ENCODE data around the gene PLEKHM1.
A peak's percentile ranks its signal among the peaks of the same experiment; 100 is the strongest.

Gene PLEKHM1

GRCh38 chr17:45398800-45399199, 91.7 kb downstream of the PLEKHM1 start:
- DNase-seq (ENCODE audit: low read depth): no peak

- no peak for DNase-seq (ENCODE audit: low read depth)
These were observed 92.7 kb downstream of the PLEKHM1 start for GRCh38 chr17:45397796-45398195.

GRCh38 chr17:45396496-45397205, 93.9 kb downstream of the PLEKHM1 start:
- DNase-seq (ENCODE audit: low read depth): no peak

GRCh38 chr17:45395569-45396415, 94.7 kb downstream of the PLEKHM1 start:
- DNase-seq (ENCODE audit: low read depth): no peak

- peak; percentile 84 for DNase-seq (ENCODE audit: low read depth)
These were observed 95.5 kb downstream of the PLEKHM1 start for GRCh38 chr17:45394913-45395568.

- no peak for DNase-seq (ENCODE audit: low read depth)
These were observed 96.0 kb downstream of the PLEKHM1 start for GRCh38 chr17:45394564-45394912.

- DNase-seq (ENCODE audit: low read depth): no peak
These were observed 96.4 kb downstream of the PLEKHM1 start for GRCh38 chr17:45394091-45394490.

- no peak for DNase-seq (ENCODE audit: low read depth)
These were observed 97.1 kb downstream of the PLEKHM1 start for GRCh38 chr17:45393411-45393810.

- DNase-seq (ENCODE audit: low read depth): no peak
These were observed 98.6 kb downstream of the PLEKHM1 start for GRCh38 chr17:45391918-45392317.

GRCh38 chr17:45391291-45391690, 99.2 kb downstream of the PLEKHM1 start:
- no peak for DNase-seq (ENCODE audit: low read depth)

GRCh38 chr17:45389354-45389753, 101.2 kb downstream of the PLEKHM1 start:
- DNase-seq (ENCODE audit: low read depth): no peak

GRCh38 chr17:45388604-45389325, 101.8 kb downstream of the PLEKHM1 start:
- peak; percentile 27 for DNase-seq (ENCODE audit: low read depth)

GRCh38 chr17:45387739-45388138, 102.8 kb downstream of the PLEKHM1 start:
- no peak for DNase-seq (ENCODE audit: low read depth)

- no peak for DNase-seq (ENCODE audit: low read depth)
These were observed 104.3 kb downstream of the PLEKHM1 start for GRCh38 chr17:45386178-45386577.
